GM19023 (cell line): Measurements from ENCODE around the gene JUN.

ENCODE experiments used
- ATAC-seq: cut with Tn5 transposase; IDR thresholded peaks from one replicate; pipeline ENCODE4 v1.9.1; 2021; ENCODE audit warnings: mild to moderate bottlenecking, moderate library complexity; ENCODE audit not compliant: unreplicated experiment

Gene JUN

GRCh38 chr1:58783993-58784757 lies at the start of gene JUN:
JUN (minus strand) TSS chr1:58784047; CDS start chr1:58783070, 977 bp downstream.
- ATAC-seq, result peak; percentile 80

DNA sequence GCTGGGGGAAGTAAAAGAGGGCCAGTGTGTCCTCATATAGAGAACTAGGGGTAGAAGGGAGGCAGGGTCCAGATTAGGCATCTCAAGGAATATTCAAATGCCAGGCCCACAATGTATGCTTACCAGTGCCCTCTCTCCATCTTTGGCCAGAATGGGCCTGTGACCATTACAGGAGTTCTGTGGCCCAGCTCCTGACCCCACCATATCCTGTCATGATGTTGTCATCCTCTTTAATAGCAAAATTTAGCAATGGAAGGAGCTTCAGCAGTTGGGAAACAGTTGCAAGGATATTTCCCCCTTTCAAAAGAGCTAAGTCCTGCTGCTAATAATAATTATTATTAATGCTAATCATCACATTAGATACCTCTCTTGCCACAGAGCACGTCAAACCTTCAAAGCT lies 49.3 kb upstream of the JUN start:
- no peak for ATAC-seq

GRCh38 chr1:58830291-58830690 lies 46.4 kb upstream of the JUN start:
- ATAC-seq, result no peak

GRCh38 chr1:58829866-58830265 lies 46.0 kb upstream of the JUN start:
- ATAC-seq, result no peak

DNA sequence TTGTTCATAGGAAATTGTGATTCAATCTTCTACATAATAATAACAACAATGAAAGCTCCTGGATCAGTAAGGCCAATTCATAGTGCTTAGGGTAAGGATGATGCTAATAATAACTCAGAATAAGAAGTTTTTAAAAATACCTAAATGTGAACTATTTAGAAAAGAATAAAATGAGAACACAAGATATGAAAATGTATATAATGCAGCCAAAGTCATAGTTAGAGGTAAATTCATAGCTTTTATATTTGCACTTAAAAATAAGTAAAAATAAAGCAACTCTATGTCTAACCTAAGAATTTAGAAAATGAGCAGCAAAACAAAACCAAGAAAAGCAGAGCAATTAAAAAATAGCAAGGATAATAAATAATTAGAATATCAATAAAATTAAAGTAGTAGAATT lies 43.5 kb upstream of the JUN start:
- no peak for ATAC-seq

GRCh38 chr1:58824753-58825389 lies 41.0 kb upstream of the JUN start:
- no peak for ATAC-seq

GRCh38 chr1:58823481-58824010 lies 39.7 kb upstream of the JUN start:
- ATAC-seq, result no peak

DNA sequence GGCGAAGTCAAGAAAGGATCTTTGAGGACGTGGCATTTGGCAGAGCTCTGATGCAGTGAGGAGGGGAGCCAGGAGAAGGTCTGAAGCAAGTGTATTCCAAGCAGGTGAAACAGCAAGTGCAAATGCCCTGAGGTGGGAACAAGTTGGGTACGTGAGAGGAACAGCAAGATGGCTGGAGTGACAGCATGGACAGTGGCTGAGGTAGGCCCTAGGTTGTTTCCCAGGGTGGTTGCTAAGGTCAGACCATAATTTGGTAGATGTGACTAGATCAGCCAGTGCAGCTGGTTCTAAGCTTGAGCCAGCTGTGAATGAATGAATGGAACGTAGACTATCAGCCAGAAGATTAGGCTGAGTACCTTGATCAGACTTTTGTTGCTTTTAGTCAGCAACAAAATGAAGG lies 37.5 kb upstream of the JUN start:
- no peak for ATAC-seq

GRCh38 chr1:58818976-58819375 lies 35.1 kb upstream of the JUN start:
- ATAC-seq, result no peak

DNA sequence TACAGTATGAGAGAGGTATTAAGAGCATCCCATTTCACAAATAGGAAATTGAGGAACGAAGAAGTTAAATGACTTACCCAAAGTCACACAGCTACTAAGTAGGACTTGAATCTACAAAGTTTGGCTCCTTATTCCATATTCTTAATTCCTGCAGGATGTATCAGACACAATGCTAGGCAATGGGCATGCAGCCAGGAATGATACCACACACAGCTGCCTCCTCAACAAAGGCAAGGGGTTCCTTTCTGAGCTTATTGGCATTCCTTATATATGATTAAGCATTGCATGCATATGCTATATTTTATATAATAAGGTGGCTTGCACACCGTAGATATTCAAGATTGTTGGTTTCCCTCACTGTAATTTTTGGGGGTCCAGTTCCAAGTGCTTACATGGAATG lies 34.2 kb upstream of the JUN start:
- ATAC-seq, result no peak

DNA sequence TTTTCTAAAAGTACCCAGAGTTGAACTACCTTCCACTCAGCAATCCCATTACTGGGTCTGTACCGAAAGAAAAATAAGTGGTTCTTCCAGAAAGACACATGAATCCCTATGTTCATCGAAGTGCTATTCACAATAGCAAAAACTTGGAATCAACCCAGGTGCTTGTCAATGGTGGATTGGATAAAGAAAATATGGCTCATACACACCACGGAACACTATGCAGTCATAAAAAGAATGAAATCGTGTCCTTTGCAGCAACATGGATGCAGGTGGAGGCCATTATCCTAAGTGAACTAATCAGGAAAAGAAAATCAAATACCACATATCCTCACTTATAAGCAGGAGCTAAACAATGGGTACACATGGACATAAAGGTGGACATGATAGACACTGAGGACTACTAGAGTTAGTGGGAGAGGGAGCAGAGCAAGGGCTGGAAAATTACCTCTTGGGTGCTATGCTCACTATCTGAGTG lies 32.9 kb upstream of the JUN start:
- ATAC-seq, result no peak

GRCh38 chr1:58816072-58816746 lies 32.4 kb upstream of the JUN start:
- peak; percentile 89 for ATAC-seq

- peak; percentile 14 for ATAC-seq
Measured at GRCh38 chr1:58815686-58816071, 31.8 kb upstream of the JUN start.

DNA sequence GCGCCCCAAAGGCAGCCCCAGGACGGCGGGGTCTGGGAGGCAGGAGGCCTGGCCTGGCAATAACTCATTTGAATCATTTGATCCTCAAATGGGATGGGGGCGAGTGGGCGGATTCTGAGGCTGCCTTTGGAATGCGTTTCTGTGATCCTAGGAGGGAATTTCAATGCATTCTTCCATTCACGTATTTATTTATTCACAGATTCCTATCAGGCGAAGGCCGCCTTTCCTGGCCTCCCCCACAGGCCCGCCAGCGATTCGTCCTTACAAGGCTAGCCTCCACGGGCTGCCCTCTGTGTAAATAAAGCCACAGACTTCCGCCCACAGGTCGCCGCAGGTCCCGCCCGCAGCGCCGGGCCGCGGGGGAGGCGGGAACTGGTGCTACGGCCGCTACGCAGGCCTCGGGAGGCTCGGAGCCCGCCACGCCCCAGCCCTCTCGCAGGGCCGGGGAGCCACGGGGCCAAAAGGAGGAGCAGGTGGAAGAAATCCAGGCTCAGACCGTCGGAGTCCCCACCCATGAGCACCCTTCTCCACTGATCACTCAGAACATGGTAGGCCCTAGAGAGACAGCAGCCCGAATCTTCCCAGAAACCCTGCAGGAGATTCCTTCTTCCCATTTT lies 31.3 kb upstream of the JUN start:
- peak; percentile 51 for ATAC-seq

GRCh38 chr1:58814251-58815068 lies 30.6 kb upstream of the JUN start:
- no peak for ATAC-seq

DNA sequence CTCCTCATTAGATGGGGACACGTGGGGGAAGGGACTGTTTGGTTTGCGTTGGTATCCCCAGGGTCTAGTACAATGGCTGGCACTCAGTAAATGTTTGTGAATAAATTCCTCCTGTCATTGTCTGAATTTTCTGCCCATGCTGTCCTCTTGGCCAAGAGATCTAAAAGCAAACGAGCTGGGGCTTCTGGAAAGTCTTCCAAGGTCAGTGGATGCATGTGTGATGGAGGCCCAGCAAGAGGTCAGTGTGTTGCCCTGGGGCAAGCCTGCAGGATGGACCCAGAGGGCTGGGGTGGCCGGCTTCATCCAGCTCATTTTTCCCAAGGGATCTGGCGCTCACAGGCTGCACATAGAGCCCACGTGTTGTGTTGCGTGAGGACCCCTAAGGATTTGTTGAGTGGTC lies 30.0 kb upstream of the JUN start:
- no peak for ATAC-seq

GRCh38 chr1:58813361-58813760 lies 29.5 kb upstream of the JUN start:
- ATAC-seq, result no peak

GRCh38 chr1:58812926-58813325 lies 29.1 kb upstream of the JUN start:
- no peak for ATAC-seq

- no peak for ATAC-seq
Measured at GRCh38 chr1:58812468-58812867, 28.6 kb upstream of the JUN start.

DNA sequence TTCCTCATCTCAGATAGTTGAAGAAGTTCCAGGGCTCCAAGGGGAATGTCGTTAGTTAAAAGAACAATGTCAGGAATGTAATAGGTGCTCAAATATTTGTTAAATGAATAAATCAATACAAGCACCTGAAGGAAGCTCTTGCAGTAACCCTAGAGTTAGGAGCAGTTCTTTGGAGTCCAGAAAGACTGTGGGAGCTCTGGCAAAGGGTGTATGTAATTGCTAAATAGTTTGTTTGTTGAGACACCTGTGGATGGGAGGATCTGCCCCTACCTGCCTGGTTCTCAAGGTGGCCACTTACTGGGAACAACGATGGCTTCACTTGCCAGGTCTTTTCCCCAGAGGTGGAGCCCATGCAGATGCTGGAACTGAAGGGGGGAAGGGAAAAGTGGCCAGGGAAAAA lies 27.5 kb upstream of the JUN start:
- no peak for ATAC-seq
